CD4-positive, alpha-beta T cell treated with Interleukin-4 for 1 hour (primary cell): ENCODE results near the gene DAG1.
A peak's percentile ranks its signal among the peaks of the same experiment; 100 is the strongest.

ENCODE experiments used
- DNase-seq, 2 donors: peaks; one replicate each; pipeline ENCODE4 v3.0.0-alpha.2; 2020 to 2022

Gene DAG1

GRCh38 chr3:49519296-49519695 lies 49.2 kb downstream of the DAG1 start:
- DNase-seq: no peak

GRCh38 chr3:49519916-49520385 lies 49.9 kb downstream of the DAG1 start:
- no peak for DNase-seq

GRCh38 chr3:49523756-49524747 lies 54.0 kb downstream of the DAG1 start:
- no peak for DNase-seq

GRCh38 chr3:49529567-49529966 lies 59.5 kb downstream of the DAG1 start:
- DNase-seq: no peak

DNA sequence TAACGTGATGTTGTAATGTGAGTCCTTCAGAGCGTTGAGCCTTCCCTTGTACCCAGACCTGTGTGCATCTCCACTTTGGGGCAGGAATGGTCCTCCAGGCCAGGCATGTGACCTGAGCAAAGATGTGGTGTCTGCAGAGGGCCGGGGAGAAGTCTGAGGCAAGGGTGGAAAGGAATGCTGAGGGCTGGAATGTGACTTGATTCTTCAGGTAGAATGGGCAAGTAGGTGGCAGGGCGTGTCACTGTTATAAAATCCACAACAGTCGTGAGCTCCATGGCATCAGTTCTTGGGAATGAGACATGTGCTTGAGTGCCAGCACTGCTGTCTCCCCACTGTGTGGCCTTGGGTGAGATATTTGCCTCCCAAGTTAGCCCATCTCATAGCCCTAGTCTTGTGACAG lies 60.2 kb downstream of the DAG1 start:
- no peak for DNase-seq

DNA sequence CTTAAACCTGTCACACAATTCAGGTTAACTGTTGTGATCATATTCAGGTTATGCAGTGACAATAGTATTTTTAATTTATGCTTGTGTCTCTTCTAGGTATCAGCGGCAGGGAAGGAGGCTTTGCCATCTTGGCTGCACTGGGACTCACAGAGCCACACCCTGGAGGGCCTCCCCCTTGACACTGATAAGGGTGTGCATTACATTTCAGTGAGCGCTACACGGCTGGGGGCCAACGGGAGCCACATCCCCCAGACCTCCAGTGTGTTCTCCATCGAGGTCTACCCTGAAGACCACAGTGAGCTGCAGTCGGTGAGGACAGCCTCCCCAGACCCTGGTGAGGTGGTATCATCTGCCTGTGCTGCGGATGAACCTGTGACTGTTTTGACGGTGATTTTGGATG lies 60.6 kb downstream of the DAG1 start:
- DNase-seq: no peak

GRCh38 chr3:49531218-49531617 lies 61.2 kb downstream of the DAG1 start:
- no peak for DNase-seq

- DNase-seq: no peak
Observed at GRCh38 chr3:49531715-49532114, 61.6 kb downstream of the DAG1 start.

DNA sequence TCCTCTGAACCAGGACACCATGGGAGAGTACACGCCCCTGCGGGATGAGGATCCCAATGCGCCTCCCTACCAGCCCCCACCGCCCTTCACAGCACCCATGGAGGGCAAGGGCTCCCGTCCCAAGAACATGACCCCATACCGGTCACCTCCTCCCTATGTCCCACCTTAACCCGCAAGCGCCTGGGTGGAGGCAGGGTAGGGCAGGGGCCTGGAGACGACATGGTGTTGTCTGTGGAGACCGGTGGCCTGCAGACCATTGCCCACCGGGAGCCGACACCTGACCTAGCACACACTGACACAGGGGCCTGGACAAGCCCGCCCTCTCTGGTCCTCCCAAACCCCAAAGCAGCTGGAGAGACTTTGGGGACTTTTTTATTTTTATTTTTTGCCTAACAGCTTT lies 63.0 kb downstream of the DAG1 start:
- no peak for DNase-seq

- no peak for DNase-seq
Observed at GRCh38 chr3:49533786-49534519, 63.9 kb downstream of the DAG1 start.

DNA sequence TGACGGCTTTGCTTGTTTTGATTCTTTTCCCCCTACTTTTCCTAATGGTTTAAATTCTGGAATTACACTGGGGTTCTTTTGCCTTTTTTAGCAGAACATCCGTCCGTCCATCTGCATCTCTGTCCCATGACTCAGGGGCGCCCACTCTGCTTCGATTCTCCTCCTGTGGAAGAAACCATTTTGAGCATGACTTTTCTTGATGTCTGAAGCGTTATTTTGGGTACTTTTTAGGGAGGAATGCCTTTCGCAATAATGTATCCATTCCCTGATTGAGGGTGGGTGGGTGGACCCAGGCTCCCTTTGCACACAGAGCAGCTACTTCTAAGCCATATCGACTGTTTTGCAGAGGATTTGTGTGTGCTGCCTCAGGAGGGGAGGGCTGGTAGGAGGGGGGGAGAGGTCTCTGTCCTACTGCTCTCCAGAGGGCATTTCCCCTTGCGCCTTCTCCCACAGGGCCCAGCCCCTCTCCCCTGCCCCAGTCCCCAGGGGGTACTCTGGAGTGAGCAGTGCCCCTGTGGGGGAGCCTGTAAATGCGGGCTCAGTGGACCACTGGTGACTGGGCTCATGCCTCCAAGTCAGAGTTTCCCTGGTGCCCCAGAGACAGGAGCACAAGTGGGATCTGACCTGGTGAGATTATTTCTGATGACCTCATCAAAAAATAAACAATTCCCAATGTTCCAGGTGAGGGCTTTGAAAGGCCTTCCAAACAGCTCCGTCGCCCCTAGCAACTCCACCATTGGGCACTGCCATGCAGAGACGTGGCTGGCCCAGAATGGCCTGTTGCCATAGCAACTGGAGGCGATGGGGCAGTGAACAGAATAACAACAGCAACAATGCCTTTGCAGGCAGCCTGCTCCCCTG lies 64.7 kb downstream of the DAG1 start:
- DNase-seq: no peak

DNA sequence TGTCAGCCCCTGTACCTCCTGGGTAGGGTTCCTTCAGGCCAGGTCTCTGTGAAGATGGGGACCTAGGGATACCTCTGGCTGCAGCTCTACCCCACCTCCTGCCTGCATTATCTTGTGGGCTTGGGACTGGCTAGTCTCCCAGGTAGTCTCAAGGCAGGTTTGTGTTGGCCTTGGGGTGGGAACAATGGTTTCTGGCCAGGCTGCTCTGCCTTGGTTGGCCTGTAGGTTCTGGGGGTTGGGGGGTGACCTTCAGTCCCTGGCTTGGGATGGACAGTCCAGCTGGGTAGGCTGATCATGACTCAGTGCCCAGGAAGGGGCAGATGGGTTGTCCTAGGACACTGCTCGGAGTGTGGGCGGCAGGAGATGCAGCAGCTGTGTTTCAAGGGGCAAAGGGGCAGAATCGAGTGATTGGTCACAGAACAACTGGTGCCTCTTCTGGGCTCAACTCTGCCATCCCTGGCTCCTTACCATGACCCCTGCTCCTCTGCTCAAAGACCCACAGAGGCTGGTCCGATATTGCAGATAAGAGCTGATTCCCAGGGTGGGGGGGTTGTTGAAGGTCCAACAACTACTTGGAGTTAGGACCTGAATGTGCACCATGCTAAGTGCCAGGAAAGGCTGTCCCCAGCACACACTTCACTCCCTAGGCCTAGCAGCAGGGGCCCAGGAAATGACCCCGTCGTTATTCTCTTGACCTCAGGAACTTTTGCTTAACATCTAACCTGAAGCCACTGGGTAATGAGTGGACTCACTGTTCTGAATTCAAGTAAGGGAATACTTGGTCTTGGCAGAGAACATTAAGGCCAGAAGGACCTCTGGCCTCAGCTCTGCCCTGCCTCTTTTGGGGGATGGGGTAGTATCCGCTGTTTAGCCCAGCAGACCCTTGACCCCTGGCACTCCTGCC lies 66.2 kb downstream of the DAG1 start:
- no peak for DNase-seq

GRCh38 chr3:49536875-49537533 lies 66.9 kb downstream of the DAG1 start:
- DNase-seq: no peak

- peak; percentile 88 to 91 for DNase-seq
Observed at GRCh38 chr3:49539659-49540560, 69.8 kb downstream of the DAG1 start.

GRCh38 chr3:49552087-49552486 lies 82.0 kb downstream of the DAG1 start:
- no peak for DNase-seq

GRCh38 chr3:49553324-49553691 lies 83.2 kb downstream of the DAG1 start:
- no peak for DNase-seq

- DNase-seq: peak; percentile 88 to 90
Observed at GRCh38 chr3:49553692-49554632, 83.9 kb downstream of the DAG1 start, which contains the start of gene BSN. TSS of gene BSN (plus strand) at chr3:49554477. CDS start at chr3:49554603, 126 bp downstream.

DNA sequence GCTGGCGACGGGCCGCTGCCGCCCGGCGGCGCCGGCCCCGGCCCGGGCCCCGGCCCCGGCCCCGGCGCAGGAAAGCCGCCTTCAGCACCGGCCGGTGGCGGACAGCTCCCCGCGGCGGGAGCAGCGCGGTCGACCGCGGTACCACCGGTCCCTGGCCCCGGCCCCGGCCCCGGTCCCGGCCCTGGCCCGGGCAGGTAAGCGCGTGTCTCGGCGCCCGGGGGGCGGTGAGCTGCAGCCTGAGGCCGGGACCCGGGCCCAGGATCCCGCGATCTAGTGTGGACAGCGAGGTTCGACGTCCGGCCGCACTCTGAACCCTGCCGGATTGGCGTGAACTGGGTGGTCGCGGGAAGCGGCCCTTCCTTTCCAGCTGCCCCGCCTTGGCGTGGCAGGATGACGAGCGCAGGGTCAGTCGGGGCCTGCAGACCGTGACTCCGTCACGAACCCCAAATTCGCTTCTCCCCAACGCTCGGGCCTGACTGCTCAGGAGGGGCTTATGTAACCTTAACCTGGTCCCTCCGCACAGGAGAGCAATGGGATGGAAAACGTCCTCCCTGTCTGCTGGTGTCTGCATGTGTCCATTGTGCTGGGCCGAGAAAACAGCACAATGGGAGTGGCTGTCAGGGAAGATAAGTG lies 84.7 kb downstream of the DAG1 start:
- DNase-seq: peak in 1 of 2 donors; percentile 20
